HL-60/S4 treated with retinoic acid at 250 ng/mL for 4 days and 3 days (cell line): ENCODE data around the gene PIP4K2B.
"Not testable (repeated sequence)": the region's sequence is repeated elsewhere in the genome, so short reads cannot be mapped to it uniquely, and the experiment has no call there.

ENCODE experiments used
- in situ Hi-C: fragments of 300-500 bp; cut with MboI; formaldehyde crosslinking; loops from 2 replicates; pipeline ENCODE4 v1.7.0; 2022; ENCODE audit warnings: low sequenced_read_pairs

The PIP4K2B gene

DNA sequence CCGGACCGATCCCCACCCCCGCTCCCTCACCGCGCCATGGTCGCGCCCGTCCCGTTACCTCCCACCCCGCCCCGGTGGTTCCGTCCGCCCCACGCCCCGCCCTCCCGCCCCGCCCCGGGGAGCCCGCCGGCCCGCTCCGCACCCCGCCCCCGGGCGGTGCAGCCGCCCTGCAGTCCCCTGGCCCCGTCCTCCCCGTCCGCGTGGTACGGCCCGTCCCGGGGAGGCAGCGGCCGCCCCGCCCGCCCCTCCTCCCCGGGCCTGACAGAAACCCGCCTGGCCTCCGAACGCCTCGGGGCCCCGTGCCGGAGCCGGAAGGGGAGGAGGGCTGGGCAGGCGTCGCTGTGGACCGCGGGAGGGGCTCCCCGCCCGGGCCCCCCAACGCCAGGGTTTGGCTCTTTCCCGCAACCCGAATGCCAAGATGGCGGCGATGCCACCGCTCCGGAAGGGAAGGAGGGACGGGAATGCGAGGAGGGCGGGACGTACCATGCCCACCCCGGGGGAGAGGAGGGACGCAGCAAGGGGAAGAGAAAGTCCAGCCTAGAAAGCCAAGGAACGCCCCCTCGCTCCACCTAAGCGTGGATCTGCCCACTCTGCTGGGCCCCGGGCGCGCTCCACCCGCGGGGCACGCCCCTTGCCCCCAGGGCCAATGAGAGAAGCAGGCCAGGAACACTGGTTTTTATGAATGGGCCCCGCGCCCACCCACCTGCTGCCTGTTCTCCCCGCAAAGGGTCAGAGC is at the start of gene PIP4K2B:
Gene PIP4K2B, minus strand, starts transcription at position 56 of the 736 bp plus-strand sequence. CDS start 132 bp downstream, outside the sequence.
- in situ Hi-C loops, result no loop called here

DNA sequence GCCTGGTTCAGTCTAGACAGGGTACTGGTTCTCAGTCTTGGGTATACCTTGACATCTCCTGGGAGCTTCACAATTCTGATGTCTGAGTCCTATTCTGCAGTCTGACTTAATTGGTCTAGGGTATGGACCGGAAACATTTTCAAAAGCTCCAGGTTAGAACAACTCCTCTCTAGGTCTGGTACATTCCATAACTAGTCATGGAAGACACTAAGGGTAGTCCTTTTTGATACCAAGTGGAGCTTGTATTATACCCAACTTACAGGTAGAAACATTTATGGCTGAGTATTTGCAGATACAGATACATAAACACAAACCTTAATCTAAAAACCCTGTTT is 49.2 kb upstream of the PIP4K2B start:
- in situ Hi-C loops, result no loop called here

DNA sequence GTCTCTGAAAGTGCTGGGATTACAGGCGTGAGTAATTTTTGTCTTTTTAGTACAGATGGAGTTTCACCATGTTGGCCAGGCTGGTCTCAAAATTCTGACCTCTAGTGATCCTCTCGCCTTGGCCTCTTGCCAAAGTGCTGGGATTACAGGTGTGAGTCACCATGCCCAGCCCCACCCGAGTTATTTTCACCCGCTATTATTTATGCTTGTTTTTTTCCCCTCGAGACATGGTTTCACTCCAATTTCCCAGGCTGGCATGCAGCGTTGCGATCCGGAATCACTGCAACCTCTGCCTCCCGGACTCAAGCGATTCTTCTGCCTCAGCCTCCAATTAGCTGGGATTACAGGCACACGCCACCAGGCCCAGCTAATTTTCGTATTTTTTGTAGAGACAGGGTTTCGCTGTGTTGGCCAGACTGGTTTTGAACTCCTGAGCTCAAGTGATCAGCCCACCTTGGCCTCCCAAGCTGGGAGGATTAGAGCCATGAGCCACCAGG is 45.0 kb upstream of the PIP4K2B start:
- in situ Hi-C loops, result no loop called here

DNA sequence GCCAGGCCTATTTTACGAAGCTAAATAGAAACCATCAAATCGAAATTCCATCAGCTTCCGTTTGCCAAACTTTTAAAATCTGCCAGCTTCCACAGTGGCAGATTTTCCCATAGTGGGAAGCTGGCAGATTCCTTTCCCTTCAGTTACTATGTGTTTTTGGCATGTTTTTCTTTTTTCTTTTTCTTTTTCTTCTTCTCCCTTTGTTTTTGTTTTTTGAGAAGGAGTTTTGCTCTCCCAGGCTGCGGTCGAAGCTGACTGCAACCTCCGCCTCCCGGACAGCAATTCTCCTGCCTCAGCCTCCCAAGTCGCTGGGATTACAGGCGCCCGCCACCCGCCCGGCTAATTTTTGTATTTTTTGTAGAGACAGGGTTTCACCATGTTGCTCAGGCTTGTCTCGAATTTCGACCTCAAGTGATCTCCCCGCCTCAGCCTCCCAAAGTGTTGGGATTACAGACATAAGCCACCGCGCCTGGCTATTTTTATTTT is 26.4 kb upstream of the PIP4K2B start:
- in situ Hi-C loops, result no loop called here

DNA sequence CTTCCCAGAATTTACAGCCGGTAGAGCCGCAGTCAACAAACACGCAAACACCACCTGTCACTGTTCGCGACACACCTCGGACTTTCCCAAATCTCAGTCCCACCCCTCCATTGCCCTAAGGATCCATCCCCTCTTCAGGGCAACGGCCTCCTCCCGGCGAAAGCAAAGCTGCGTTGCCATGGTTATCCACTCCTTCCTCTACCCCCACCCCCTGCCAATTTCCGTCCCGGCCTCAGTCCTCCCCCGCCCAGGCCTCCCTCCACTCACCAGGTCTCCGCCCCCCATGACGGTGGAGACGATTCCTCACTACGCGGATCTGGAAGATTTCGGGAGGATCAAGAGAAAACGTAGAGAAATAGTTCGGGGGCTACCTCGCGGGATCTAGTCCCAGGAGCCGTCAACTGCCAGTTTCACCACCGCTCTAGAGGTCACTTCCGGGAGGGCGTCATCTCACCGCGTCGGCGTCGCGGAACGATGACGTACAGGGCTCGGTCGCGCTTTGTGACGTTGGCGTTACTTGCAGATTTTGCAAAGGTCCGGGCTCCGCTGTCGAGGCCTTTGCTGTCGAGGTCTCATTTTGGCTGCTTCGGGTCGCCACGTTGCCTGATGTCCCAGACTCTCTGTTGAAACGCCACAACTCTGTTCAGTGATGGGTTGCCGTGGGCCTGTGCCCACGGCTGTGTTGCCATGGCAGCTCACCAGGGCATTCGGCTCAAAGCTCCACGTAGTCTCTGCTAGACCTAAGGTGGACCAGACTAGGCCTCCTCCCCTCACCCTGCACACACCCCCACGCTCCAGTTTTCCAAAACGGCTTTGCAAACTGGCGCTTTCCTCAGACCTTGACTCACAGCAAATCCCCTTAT is 25.8 kb upstream of the PIP4K2B start, which contains the start of gene CWC25:
Gene CWC25, minus strand, starts transcription at position 423 of the 863 bp plus-strand sequence. Its CDS starts 138 bp downstream, at position 285.
- in situ Hi-C loops, result no loop called here

DNA sequence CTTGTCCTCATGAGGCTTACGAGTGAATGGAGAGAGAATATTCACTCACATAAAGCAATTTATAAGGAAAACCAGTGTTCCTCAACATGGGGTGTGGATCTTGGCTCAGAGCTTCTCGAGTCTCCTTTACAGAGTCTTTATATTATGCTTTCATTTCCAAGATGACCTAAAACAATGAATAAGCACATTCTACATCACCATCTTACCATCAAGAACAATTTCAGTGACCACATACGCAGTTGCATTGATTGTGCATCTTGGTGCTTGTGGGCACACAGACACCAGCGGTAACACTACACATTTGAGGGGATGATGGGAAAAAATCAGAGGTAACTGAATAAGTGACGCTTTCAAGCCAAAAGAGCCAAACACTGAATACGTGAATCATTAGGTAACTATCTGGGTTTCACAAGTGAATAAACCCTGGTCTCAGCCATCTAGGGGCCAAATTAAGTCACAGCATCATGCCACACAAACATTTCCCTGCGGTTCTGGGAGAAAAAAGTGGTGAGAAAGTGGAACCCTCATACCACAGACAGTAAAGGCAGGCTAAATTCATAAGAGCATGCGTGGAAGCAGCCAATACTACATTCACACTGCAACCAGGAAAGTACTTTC is 16.3 kb upstream of the PIP4K2B start:
- in situ Hi-C loops, result no loop called here

DNA sequence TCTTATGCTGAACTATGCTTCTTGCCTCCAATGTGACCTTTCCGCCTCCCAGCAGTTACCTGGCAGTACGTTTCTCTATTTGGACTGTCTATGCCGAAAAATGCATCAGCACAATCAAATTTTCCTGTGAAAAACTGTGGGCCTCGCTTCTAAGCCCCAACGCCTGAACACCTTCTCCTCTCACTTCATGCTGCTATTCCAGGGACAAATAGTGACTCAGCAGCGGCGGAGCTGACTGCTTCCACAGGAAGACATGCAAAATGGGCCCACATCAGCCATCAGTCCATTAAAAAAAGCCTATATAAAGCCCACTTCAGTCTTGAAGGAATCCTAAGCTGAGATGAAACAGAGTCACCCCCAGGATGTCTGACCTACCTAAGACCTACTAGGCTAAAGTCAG is 10.5 kb upstream of the PIP4K2B start:
- in situ Hi-C loops, result no loop called here

DNA sequence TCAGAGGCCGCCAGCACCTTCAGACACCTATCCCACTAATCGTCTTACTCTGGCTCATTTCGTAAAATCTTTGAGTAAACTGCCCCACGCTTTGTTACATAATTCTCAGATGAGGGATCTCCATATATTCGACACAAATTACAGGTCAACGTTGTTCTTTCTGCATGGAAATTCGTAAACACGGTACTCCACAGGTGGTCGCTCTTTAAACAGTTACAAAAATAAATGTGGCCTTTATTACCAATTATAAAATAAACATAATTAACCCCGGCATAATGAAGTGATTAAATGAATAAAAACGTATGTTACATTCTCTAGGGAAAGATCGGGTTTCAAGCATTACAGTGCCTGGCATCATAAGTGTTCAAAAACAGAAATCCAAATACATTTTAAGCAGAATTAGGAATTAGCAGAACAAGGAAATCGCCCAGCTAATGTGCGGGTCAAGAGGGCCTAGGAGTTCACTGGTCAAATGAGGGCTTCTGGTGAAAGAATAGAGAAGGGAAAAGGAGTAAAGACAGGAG is 943 bp upstream of the PIP4K2B start:
- in situ Hi-C loops, result no loop called here

DNA sequence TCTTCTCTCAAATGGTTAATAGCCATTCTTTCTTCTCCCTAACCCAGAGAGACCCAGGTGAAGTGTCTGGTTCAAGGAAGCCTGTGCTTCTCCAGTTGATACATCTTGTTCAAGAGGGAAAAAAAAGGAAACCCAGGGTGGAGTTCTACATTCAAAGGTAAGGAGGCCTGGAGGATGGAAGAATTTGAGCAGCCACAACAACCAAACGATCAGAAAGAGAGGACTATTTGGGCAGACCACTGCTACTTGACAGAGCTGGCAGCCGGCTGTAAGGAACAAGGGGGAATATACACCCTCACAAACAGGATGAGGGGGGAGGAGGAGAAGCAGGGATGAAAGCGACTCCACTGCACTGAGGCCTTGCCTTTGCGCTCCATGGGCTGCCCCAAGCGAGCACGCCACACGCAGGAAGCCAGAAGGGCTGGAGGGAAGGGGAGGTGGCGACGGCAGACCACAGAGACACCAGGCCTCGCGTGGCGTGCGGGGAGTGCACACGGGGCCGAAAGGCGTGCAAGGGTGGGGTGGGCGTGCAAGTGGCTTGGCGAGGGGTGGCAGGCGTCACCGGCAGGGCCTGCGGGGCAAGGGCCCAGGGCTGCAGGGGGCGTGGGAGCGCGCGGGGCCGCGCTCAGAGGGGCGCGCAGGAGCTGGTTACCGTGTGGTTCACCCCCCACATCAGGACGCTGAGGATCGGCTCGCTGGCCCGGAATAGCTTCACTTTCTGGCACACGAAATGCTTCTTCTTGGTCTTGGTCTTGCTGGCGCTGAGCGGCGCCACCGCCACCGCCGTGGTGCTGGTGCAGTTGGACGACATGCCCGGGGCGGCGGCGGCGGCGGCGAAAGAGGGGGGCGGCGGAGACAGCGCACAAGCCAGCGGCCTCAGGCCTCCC is 499 bp downstream of the PIP4K2B start:
- in situ Hi-C loops, result no loop called here

DNA sequence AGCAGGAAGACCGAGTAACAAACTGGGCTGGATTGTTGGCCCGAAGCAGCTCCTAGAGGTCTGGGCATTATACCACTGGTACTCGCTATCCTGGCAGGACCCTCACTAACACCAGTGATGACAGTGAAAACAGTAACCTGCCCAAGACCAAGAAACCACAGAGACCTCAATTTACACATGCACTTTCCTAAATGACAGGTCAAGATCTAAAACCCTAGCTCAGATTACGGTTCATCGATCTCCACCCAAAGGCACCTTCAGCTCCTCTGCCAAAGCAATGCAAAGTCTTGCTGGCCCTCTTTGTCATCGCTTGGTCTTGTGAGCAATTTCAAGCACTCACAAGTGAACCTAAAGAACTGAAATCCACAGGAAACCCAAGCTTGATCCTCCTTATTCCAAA is 1.5 kb downstream of the PIP4K2B start:
- in situ Hi-C loops, result no loop called here

DNA sequence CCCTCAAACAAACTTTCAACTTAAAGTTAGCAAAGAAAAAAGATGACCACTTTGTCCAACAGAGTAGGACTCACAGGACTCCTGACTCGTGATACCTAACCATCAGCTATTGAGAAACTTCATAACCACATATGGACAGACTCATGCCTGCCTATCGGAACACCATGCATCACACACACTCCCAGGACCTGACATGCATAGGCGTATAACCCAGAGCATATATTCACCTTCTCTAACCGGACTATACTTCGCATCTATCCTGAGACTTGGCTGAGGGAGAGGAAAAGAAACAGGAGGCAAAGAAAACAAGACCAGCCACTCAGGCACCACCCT is 2.2 kb downstream of the PIP4K2B start:
- in situ Hi-C loops, result no loop called here

DNA sequence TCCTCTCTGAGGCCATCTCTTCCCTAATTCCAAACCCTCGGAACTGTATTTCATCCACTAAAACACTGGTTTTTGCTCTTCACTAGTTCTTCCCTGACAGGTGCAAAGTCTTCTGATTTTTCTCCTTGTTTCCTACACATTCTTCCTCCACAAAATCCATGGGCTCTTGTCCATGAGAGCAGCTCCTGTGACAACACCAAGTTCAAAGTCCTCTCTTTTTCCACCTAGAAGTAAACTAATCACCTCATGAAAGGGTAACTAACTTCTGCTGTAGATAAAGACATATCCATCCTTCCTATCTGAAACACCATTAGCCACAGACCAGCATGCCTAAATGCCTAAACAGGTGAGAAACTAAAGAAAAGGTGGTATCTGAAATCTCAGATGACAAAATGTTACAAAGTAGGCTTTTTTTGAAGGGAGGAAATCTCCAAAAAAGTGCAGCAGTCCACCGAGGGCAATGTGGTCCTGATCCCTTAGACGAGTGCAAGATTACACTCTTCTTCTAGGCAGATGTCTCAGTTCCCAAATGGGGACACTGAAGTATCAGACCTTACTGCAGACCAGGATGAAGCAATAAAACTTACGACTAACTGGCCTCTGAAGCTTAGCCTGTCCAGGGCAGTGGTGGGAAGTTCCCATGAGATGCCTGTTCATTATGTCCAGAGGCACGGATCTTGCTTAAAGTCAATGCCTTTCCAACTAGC is 2.8 kb downstream of the PIP4K2B start:
- in situ Hi-C loops, result no loop called here

DNA sequence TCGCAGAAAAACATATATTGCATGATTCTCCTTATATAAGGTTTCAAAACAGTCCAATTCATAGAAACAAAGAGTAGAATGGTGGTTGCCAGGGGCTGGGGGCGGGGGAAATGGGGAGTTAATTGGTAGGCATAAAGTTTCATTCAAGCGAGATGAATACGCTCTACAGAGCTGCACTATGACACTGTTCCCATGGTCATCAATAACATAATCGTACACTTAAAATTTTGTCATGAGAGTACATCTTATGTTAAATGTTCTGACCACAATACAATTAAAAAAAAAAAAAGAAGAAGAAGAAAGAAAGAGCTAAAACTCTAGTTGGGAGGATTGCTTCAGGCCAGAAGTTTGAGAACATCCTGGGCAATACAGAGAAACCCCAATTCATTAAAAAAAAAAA is 5.1 kb downstream of the PIP4K2B start:
- in situ Hi-C loops, result no loop called here

DNA sequence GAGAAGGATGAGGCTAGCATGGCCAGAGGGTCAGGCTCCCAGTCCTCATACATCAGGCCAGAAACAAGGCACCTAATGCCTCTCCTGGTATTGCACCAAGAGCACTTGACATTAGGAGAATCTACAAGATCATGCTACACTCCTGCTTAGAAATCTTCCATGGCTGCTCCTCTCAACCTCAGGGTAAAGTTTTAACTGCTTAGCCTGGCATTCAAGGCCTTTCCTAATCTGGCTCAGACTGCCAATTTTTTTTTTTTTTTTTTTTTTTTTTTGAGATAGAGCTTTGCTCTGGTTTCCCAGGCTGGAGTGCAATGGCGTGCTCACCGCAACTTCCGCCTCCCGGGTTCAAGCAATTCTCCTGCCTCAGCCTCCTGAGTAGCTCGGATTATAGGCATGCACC is 8.2 kb downstream of the PIP4K2B start:
- in situ Hi-C loops, result no loop called here

DNA sequence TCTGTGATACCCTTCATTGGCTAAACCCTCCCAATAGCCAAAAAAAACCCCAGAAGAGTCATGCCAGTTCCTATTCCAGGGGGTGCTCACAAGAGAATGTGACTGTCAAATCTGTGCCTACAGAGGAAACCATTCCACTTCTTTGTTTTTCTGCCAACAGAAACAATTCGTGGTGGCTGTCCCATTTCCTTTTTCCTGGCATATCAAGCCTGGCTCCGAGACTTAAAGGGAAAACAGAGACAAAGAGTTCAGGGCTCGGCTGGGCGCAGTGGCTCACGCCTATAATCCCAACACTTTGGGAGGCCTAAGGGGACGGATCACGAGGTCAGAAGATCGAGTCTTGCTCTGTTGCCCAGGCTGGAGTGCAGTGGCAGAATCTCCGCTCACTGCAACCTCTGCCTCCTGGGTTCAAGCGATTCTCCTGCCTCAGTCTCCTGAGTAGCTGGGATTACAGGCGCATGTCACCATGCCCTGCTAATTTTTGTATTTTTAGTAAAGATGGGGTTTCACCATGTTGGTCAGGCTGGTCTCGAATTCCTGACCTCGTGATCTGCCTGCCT is 9.1 kb downstream of the PIP4K2B start:
- in situ Hi-C loops, result not testable (repeated sequence)

DNA sequence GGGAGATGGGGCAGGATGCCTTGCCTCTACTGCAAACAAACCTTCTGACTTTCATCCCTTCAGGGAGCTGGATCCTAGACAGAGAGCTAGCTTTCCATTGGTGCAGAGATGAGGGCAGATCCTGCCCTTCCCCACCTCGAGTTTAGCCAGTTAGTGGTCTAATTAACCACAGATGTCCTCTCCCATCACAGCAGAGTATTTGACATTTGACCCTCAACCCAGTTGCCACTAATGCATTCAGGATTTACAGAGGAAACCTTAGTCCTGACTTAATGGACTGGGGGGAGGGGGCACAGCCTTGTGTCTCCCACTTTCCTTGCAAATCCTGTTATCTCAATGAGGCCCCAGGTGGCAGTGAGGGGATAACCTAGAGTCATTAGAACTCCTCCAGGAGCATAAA is 10.2 kb downstream of the PIP4K2B start:
- in situ Hi-C loops, result no loop called here

DNA sequence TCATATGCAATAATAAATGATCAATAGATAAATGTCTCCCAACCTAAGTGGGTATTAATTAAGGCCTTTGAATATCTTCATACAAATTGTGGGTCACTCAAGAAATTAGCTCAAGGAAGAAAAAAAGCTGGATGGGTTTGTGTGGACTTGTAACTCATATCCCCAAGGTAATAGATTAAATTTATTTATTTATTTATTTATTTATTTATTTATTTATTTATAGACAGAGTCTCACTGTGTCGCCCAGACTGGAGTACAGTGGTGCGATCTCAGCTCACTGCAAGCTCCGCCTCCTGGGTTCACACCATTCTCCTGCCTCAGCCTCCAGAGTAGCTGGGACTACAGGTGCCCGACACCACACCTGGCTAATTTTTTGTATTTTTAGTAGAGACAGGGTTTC is 11.4 kb downstream of the PIP4K2B start:
- in situ Hi-C loops, result not testable (repeated sequence)

DNA sequence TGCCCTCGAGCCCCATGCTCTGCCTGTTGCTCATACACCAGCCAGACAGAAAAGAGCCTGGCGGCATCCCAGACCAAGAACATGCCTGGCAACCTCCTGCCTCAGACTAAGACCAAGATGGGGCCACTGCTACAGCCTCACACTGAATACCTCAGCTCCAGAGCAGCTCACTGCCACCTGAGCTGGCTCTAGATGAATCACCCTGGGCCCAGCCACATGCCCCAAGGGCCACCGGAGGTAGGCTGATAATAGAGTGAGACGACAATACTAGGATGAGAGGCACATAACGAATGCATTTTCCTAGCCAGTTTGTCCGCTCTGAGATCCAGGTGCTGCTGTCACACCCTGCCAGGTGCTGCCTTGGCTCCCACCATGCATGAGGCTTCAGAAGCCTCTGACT is 13.0 kb downstream of the PIP4K2B start:
- in situ Hi-C loops, result no loop called here

DNA sequence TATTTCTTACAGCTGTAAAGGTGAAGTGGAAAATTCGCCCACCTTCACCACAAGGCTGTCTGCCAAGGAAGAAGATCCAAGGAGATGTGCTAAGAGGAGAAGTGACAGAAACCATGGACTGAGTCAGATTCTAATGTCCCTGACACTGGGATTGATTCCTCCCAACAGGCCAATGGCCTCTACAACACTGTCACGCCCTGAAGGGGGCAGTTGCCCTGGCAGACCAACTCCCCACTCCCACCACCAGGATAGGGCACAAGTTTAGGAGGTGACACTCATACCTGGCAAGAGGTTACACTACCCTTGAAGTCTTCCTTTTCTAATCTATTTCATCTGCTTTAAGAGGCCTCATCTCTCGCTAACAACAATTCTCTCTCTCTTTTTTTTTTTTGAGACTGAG is 16.1 kb downstream of the PIP4K2B start:
- in situ Hi-C loops, result no loop called here
